ENCODE data around the gene CTSH.

GRCh38 chr15:78929536-78930264 is 15.1 kb downstream of the CTSH start:
- no peak for TF ChIP-seq CTCF (IDR thresholded peaks at IDR 0.05)
- no peak for TF ChIP-seq POLR2A (IDR thresholded peaks at IDR 0.05)
